Measurements from ENCODE around the gene GRM6.

- TF ChIP-seq, protein P1, sequence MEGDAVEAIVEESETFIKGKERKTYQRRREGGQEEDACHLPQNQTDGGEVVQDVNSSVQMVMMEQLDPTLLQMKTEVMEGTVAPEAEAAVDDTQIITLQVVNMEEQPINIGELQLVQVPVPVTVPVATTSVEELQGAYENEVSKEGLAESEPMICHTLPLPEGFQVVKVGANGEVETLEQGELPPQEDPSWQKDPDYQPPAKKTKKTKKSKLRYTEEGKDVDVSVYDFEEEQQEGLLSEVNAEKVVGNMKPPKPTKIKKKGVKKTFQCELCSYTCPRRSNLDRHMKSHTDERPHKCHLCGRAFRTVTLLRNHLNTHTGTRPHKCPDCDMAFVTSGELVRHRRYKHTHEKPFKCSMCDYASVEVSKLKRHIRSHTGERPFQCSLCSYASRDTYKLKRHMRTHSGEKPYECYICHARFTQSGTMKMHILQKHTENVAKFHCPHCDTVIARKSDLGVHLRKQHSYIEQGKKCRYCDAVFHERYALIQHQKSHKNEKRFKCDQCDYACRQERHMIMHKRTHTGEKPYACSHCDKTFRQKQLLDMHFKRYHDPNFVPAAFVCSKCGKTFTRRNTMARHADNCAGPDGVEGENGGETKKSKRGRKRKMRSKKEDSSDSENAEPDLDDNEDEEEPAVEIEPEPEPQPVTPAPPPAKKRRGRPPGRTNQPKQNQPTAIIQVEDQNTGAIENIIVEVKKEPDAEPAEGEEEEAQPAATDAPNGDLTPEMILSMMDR (conservative IDR thresholded peaks at IDR 0.05): no peak
- TF ChIP-seq EZH2 (IDR thresholded peaks at IDR 0.05; ENCODE audit: low read depth): no peak
Observed at GRCh38 chr5:178988436-178989220, 6.5 kb downstream of the GRM6 start.
